Ovary (tissue), 9 donors: ENCODE results near the gene TFIP11. TPM values are rescaled to one million over a fixed set of nuclear protein-coding genes. Genes with fewer than 3 reads are reported as not detected.

Experiments used
- DNase-seq, 5 donors: peaks; one replicate each; pipeline ENCODE4 v3.0.0-alpha.2; 2019 to 2020
- H3K27ac ChIP-seq, 2 donors: fragments of 200-600 bp; one replicate each; pipeline versions ENCODE4 v1.5.1 to v1.8.0; 2019 to 2022
- H3K27me3 ChIP-seq: fragments of 200-600 bp; one replicate; pipeline ENCODE4 v1.8.0; 2022
- H3K36me3 ChIP-seq: fragments of 200-600 bp; sonication (generic); one replicate; pipeline ENCODE4 v1.5.1; 2019
- H3K4me1 ChIP-seq: one replicate; pipeline ENCODE4 v1.8.1; 2013; ENCODE audit warnings: mild to moderate bottlenecking, moderate library complexity; ENCODE audit not compliant: insufficient read depth
- H3K4me3 ChIP-seq: fragments of 200-600 bp; sonication (generic); one replicate; pipeline ENCODE4 v1.5.1; 2017
- H3K9me3 ChIP-seq, 2 donors: fragments of 200-600 bp in 1 of 2; sonication (generic) in 1 of 2; one replicate each; pipeline versions ENCODE4 v1.5.1 to v1.8.1; 2013 to 2019; ENCODE audit warnings: mild to moderate bottlenecking in 1 of 2, moderate library complexity in 1 of 2
- EP300 ChIP-seq: sonication (generic); formaldehyde crosslinking; IDR thresholded peaks from one replicate; pipeline ENCODE4 v1.6.1; 2017; ENCODE audit warnings: antibody characterized with exemption
- POLR2A ChIP-seq: fragments of 450-650 bp; IDR thresholded peaks from one replicate; pipeline ENCODE4 v1.6.1; 2017; ENCODE audit warnings: antibody characterized with exemption, mild to moderate bottlenecking, moderate library complexity
- WGBS, 3 donors: extraction: QIAGEN DNeasy Blood & Tissue Kit in 1 of 3; methylation state at CpG; one replicate each; pipeline versions ENCODE4 v1.1.5 to v1.1.7; 2013 to 2017; 5-methylcytosine and 5-hydroxymethylcytosine counted together
- intact Hi-C, 4 donors: fragments of 100-400 bp; cut with DNase I; formaldehyde crosslinking; loops; one replicate each; pipeline versions ENCODE4 v1.11.0 to v1.15.1; 2022 to 2023
- polyA plus RNA-seq, 2 donors: library from polyadenylated mRNA; stranded (reverse); fragments of 200-250 nt in 1 of 2; fragments of 350-450 nt in 1 of 2; fragmentation: Illumina TruSeq in 1 of 2; extraction: RNeasy Lipid Tissue Mini Kit (QIAGEN cat#74804) in 1 of 2; gene quantifications; one replicate each; pipeline ENCODE4 v1.2.3, GENCODE V29; 2013 to 2014
- total RNA-seq, 7 donors: library from RNA; depleted of rRNA in 2 of 7; stranded (reverse); fragments of >200 nt in 2 of 7; fragmentation: NEBNext Ultra II Directional in 3 of 7; extraction: Animal tissue kit (Norgen Biotek cat#: 25700) in 3 of 7; gene quantifications; one replicate each; pipeline versions ENCODE4 v1.1.0 to v1.2.4, GENCODE V29; 2016 to 2023
- TF ChIP-seq, protein P1 (sequence below), 3 donors: fragments of 450-650 bp in 2 of 3; fragments of 200-600 bp in 1 of 3; IDR thresholded peaks; one replicate each; pipeline versions ENCODE4 v1.5.1 to v1.8.0; 2016 to 2022; ENCODE audit warnings: antibody characterized with exemption in 3 of 3, mild to moderate bottlenecking in 1 of 3
- donor health status: DM: no; HTN: no; CAD: no; lungs with moderate emphysema.
- donor health status: DM: no; HTN: no; CAD: no.
- donor health status: Bipolar disorder and iron deficiency.
- donor health status: DM: yes; HTN: yes; CAD: no.
- donor health status: DM: no; HTN: no; CAD: no.
- donor health status: DM: yes; HTN: yes; CAD: no.

The TFIP11 gene
- total and polyA plus RNA-seq, 9 donors, result 10.8 to 31.0 (median 26.3) TPM

DNA sequence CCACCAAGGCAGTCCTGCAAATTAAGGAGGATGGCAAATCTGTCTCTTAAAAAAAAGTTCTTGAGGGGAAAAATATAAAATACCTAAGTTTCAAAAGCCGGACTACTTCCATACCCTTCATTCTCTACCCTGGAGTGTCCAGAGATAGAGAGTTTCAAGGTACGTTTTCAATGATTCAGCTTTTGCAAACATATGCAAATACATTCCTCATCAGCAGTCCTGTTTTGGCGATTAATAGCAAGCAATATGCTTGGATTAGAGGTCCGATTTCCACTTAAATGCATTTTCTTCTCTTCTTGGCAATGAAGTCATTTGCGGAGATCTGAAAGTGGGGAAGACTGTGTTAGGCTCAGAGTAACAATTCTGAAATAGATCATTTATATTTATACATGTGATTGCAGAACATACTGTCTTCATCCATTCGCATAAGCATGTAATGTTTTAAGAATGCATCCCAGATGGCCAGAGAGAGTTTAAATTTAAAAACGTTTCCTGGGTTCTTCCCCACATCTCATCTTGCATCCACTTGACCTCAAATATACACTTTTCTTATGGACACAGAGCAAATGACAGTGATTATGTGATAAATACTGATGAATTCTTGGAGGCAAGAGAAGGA is 13.8 kb upstream of the TFIP11 start:
- Histone ChIP-seq H3K27me3 (no peaks in the 10 kb centered on the region), H3K4me3 (no peak overlapping the region), H3K27ac (no peak overlapping the region), H3K9me3 (no peaks in the 10 kb centered on the region), H3K36me3 (no peaks in the 10 kb centered on the region), H3K4me1 (no peaks in the 10 kb centered on the region)
- TF ChIP-seq POLR2A (no peak), EP300 (no peak)
- TF ChIP-seq, protein P1, sequence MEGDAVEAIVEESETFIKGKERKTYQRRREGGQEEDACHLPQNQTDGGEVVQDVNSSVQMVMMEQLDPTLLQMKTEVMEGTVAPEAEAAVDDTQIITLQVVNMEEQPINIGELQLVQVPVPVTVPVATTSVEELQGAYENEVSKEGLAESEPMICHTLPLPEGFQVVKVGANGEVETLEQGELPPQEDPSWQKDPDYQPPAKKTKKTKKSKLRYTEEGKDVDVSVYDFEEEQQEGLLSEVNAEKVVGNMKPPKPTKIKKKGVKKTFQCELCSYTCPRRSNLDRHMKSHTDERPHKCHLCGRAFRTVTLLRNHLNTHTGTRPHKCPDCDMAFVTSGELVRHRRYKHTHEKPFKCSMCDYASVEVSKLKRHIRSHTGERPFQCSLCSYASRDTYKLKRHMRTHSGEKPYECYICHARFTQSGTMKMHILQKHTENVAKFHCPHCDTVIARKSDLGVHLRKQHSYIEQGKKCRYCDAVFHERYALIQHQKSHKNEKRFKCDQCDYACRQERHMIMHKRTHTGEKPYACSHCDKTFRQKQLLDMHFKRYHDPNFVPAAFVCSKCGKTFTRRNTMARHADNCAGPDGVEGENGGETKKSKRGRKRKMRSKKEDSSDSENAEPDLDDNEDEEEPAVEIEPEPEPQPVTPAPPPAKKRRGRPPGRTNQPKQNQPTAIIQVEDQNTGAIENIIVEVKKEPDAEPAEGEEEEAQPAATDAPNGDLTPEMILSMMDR (IDR thresholded peaks at IDR 0.05), result no peak
- no peak for DNase-seq
- intact Hi-C loops, result no loop called here
- WGBS, 3 donors, result 86 to 89% (median 87%) methylated on average over 7 of the region's 7 CpGs

DNA sequence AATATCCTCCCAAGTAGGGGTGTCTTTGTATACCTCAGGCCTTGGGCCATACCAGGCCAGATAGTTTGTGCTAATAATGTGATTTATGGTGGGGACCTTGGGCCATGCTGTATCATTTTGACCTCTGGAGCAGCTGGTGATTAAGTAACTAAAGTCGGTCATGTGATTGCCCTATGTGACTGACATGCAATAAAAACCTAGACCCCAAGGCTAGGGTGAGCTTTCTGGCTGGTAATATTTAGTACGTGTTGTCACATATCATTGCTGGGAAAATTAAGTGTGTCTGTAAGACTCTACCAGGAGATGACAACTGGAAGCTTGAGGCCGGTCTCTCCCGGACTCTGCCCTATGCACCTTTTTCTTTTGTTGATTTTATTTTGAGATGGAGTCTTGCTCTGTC is 12.6 kb upstream of the TFIP11 start:
- intact Hi-C loops, result no loop called here
- H3K9me3 ChIP-seq, result no peaks in the 10 kb centered on the region
- no peak for DNase-seq
- H3K27me3 ChIP-seq, result no peaks in the 10 kb centered on the region
- no peak overlapping the region for H3K27ac ChIP-seq
- 64 to 73% (median 68%) methylated on average over 4 of the region's 4 CpGs for WGBS, 3 donors
- H3K4me1 ChIP-seq, result no peaks in the 10 kb centered on the region
- TF ChIP-seq, protein P1 (IDR thresholded peaks at IDR 0.05), result no peak
- TF ChIP-seq POLR2A (no peak), EP300 (no peak)
- no peaks in the 10 kb centered on the region for H3K36me3 ChIP-seq
- no peak overlapping the region for H3K4me3 ChIP-seq

DNA sequence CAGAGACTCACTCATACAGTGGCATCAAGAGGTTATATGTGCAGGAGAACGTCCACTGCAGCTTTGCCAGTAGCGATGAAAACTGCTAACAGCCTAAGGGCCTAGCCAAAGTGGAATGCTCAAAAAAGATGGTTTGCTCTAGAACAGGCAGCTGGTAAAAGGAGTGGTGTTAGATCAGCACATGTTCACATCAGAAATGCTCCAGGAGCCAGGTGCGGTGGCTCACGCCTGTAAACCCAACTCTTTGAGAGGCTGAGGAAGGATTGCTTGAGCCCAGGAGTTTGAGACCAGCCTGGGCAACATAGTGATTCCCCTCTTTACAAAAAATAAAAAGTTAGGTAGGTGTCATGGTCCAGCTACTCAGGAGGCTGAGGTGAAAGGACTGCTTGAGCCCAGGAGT is 10.3 kb upstream of the TFIP11 start:
- Histone ChIP-seq H3K27ac (no peak overlapping the region), H3K36me3 (no peaks in the 10 kb centered on the region), H3K9me3 (no peaks in the 10 kb centered on the region), H3K4me3 (no peak overlapping the region), H3K4me1 (no peaks in the 10 kb centered on the region), H3K27me3 (no peaks in the 10 kb centered on the region)
- TF ChIP-seq POLR2A (no peak), EP300 (no peak)
- TF ChIP-seq, protein P1 (IDR thresholded peaks at IDR 0.05), result no peak
- 86 to 91% (median 89%) methylated on average over 4 of the region's 4 CpGs for WGBS, 3 donors
- intact Hi-C loops, result no loop called here
- no peak for DNase-seq

DNA sequence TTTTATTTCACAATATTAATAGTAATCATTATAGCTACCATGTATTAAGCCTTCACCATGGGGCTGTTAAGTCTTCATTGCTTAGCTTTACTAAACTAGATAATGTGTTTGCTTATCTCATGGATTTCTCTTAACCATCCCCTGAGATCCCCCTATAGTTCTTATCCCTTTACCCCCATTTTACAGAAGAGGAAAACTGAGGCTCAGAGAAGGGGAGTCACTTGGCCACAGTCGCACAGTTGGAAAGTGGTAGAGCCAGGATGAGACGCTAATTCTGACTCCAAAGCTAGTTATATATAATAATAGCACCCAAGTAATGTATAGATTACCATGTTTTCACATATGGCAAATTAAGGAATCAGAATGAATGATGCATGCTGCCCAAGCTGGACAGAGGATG is 9.7 kb upstream of the TFIP11 start:
- no peak for TF ChIP-seq EP300
- TF ChIP-seq, protein P1 (IDR thresholded peaks at IDR 0.05), result no peak
- no peak for TF ChIP-seq POLR2A
- Histone ChIP-seq H3K9me3 (no peaks in the 10 kb centered on the region), H3K27me3 (no peaks in the 10 kb centered on the region), H3K4me1 (no peaks in the 10 kb centered on the region), H3K36me3 (no peaks in the 10 kb centered on the region), H3K4me3 (no peak overlapping the region), H3K27ac (no peak overlapping the region)
- no peak for DNase-seq
- intact Hi-C loops, result no loop called here
- 93 to 98% (median 97%) methylated on average over 2 of the region's 2 CpGs for WGBS, 3 donors
